ENCODE results near the gene TAF5.
"Not testable (repeated sequence)": the region's sequence is repeated elsewhere in the genome, so short reads cannot be mapped to it uniquely, and the experiment has no call there.

Gene TAF5

GRCh38 chr10:103397191-103397825 lies 29.5 kb downstream of the TAF5 start:
- no peak for TF ChIP-seq CTCF (IDR thresholded peaks at IDR 0.05; ENCODE audit: control insufficient read depth, insufficient read depth, low read depth, low read length, missing control alignments)
- DNase-seq (ENCODE audit: low read depth): no peak
- H3K4me3 ChIP-seq (ENCODE audit: control insufficient read depth, low read depth, low read length): peak overlapping the region; percentile 73

GRCh38 chr10:103413564-103413963 lies 45.8 kb downstream of the TAF5 start:
- no peak for DNase-seq (ENCODE audit: low read depth)
- H3K4me3 ChIP-seq (ENCODE audit: control insufficient read depth, low read depth, low read length): no peak overlapping the region
- TF ChIP-seq CTCF (IDR thresholded peaks at IDR 0.05; ENCODE audit: control insufficient read depth, insufficient read depth, low read depth, low read length, missing control alignments): no peak

- no peak for DNase-seq (ENCODE audit: low read depth)
- no peak overlapping the region for H3K4me3 ChIP-seq (ENCODE audit: control insufficient read depth, low read depth, low read length)
- no peak for TF ChIP-seq CTCF (IDR thresholded peaks at IDR 0.05; ENCODE audit: control insufficient read depth, insufficient read depth, low read depth, low read length, missing control alignments)
Observed at GRCh38 chr10:103415581-103415980, 47.8 kb downstream of the TAF5 start.

GRCh38 chr10:103416436-103417147 lies 48.8 kb downstream of the TAF5 start:
- DNase-seq (ENCODE audit: low read depth): peak; percentile 38
- peak; percentile 52 for TF ChIP-seq CTCF (IDR thresholded peaks at IDR 0.05; ENCODE audit: control insufficient read depth, insufficient read depth, low read depth, low read length, missing control alignments)
- no peak overlapping the region for H3K4me3 ChIP-seq (ENCODE audit: control insufficient read depth, low read depth, low read length)

GRCh38 chr10:103417148-103417469 lies 49.3 kb downstream of the TAF5 start:
- DNase-seq (ENCODE audit: low read depth); H3K4me3 ChIP-seq (ENCODE audit: control insufficient read depth, low read depth, low read length): not testable (repeated sequence)

- DNase-seq (ENCODE audit: low read depth): no peak
- TF ChIP-seq CTCF (IDR thresholded peaks at IDR 0.05; ENCODE audit: control insufficient read depth, insufficient read depth, low read depth, low read length, missing control alignments): no peak
- no peak overlapping the region for H3K4me3 ChIP-seq (ENCODE audit: control insufficient read depth, low read depth, low read length)
Observed at GRCh38 chr10:103417601-103418000, 49.8 kb downstream of the TAF5 start.

- no peak for TF ChIP-seq CTCF (IDR thresholded peaks at IDR 0.05; ENCODE audit: control insufficient read depth, insufficient read depth, low read depth, low read length, missing control alignments)
- H3K4me3 ChIP-seq (ENCODE audit: control insufficient read depth, low read depth, low read length): no peak overlapping the region
- DNase-seq (ENCODE audit: low read depth): no peak
Observed at GRCh38 chr10:103419101-103419500, 51.3 kb downstream of the TAF5 start.
